HG02840 (cell line): Measurements from ENCODE around the gene C16orf92.

Experiments
- ATAC-seq: cut with Tn5 transposase; IDR thresholded peaks from one replicate; pipeline ENCODE4 v1.9.1; 2021; ENCODE audit warnings: mild to moderate bottlenecking, moderate library complexity, moderate number of reproducible peaks; ENCODE audit not compliant: unreplicated experiment, low FRiP score

Gene C16orf92

GRCh38 chr16:29988346-29989075, 34.5 kb upstream of the C16orf92 start:
- ATAC-seq: no peak

GRCh38 chr16:29989111-29989858, 33.7 kb upstream of the C16orf92 start:
- ATAC-seq: no peak

- no peak for ATAC-seq
Observed at GRCh38 chr16:29990034-29990433, 33.0 kb upstream of the C16orf92 start.

- no peak for ATAC-seq
Observed at GRCh38 chr16:29990883-29991570, 32.0 kb upstream of the C16orf92 start.

GRCh38 chr16:29991571-29991904, 31.5 kb upstream of the C16orf92 start:
- no peak for ATAC-seq

GRCh38 chr16:29992344-29992967, 30.5 kb upstream of the C16orf92 start:
- ATAC-seq: no peak

- ATAC-seq: no peak
Observed at GRCh38 chr16:29993191-29993902, 29.7 kb upstream of the C16orf92 start.

- no peak for ATAC-seq
Observed at GRCh38 chr16:29993903-29994599, 28.9 kb upstream of the C16orf92 start.

- peak; percentile 30 for ATAC-seq
Observed at GRCh38 chr16:29994600-29995323, 28.2 kb upstream of the C16orf92 start.

- ATAC-seq: peak; percentile 54
Observed at GRCh38 chr16:29995324-29995910, 27.6 kb upstream of the C16orf92 start, which contains the start of gene HIRIP3. Gene HIRIP3, minus strand, starts transcription at chr16:29995617. Its CDS starts 12 bp downstream, at chr16:29995605.

- ATAC-seq: peak; percentile 77
Observed at GRCh38 chr16:29995911-29996765, 26.9 kb upstream of the C16orf92 start, which contains the start of gene INO80E. Gene INO80E, plus strand, starts transcription at chr16:29996241. Its CDS starts 70 bp downstream, at chr16:29996311.

GRCh38 chr16:29996766-29997250, 26.2 kb upstream of the C16orf92 start:
- no peak for ATAC-seq

GRCh38 chr16:29999605-30000004, 23.4 kb upstream of the C16orf92 start:
- no peak for ATAC-seq

- ATAC-seq: no peak
Observed at GRCh38 chr16:30000735-30001631, 22.0 kb upstream of the C16orf92 start.

- no peak for ATAC-seq
Observed at GRCh38 chr16:30002614-30003346, 20.2 kb upstream of the C16orf92 start.
